GM12872 (cell line): ENCODE measurements around the gene EYA2.

Experiments used
- TF ChIP-seq, protein P1 (sequence below): IDR thresholded peaks from 3 replicates; pipeline ENCODE4 v1.5.1; 2011; ENCODE audit warnings: low read depth, mild to moderate bottlenecking, low read length, moderate library complexity; ENCODE audit not compliant: insufficient read depth

The EYA2 gene

DNA sequence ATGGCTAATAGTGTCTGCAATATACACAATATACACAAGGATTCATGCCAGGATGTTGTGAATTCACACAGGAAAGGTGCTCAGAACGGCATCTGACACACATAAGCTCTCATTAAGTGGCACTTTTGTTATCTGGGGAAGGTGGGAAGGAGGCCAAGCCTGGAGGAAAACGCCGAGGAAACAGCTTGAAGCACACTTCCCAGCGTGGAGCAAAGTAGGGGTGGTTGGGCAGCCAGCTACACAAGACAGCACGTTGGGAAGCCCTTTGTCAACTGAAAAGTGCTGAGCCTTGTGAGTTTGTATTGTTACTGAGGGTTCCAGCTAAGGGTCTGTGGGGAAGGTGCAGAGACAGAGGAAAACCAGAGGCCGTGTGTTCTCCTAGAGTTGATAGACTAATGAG lies 280.9 kb downstream of the EYA2 start:
- TF ChIP-seq, protein P1, sequence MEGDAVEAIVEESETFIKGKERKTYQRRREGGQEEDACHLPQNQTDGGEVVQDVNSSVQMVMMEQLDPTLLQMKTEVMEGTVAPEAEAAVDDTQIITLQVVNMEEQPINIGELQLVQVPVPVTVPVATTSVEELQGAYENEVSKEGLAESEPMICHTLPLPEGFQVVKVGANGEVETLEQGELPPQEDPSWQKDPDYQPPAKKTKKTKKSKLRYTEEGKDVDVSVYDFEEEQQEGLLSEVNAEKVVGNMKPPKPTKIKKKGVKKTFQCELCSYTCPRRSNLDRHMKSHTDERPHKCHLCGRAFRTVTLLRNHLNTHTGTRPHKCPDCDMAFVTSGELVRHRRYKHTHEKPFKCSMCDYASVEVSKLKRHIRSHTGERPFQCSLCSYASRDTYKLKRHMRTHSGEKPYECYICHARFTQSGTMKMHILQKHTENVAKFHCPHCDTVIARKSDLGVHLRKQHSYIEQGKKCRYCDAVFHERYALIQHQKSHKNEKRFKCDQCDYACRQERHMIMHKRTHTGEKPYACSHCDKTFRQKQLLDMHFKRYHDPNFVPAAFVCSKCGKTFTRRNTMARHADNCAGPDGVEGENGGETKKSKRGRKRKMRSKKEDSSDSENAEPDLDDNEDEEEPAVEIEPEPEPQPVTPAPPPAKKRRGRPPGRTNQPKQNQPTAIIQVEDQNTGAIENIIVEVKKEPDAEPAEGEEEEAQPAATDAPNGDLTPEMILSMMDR: no peak

GRCh38 chr20:47178277-47178676 lies 283.6 kb downstream of the EYA2 start:
- TF ChIP-seq, protein P1: no peak

GRCh38 chr20:47178851-47179250 lies 284.2 kb downstream of the EYA2 start:
- TF ChIP-seq, protein P1: no peak

- TF ChIP-seq, protein P1: no peak
Measured at GRCh38 chr20:47179267-47179666, 284.6 kb downstream of the EYA2 start.

- TF ChIP-seq, protein P1: no peak
Measured at GRCh38 chr20:47181056-47181862, 286.6 kb downstream of the EYA2 start.

DNA sequence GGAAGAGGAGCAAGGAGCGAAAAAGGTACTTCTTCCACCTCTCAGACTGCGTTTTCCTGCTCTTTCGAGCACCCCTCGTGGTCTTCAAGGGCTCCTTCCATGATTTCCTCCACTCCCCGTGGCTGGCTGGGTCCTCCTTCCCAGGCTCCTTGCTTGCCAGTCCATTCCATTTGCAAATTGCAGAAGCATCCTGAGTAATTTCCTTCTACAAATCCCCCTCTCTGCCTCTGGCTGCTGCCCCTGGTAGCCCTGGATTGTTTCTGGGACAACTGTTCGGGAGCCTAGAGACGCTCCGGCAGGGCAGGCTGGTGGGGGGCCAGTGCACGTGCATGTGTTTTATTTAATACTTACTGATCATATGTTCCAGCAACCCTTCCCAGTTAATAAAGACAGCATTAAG lies 288.7 kb downstream of the EYA2 start:
- TF ChIP-seq, protein P1: no peak

- TF ChIP-seq, protein P1: no peak
Measured at GRCh38 chr20:47187450-47188195, 293.0 kb downstream of the EYA2 start.
